ENCODE measurements around the gene IRX4. TPM values are rescaled to one million over a fixed set of nuclear protein-coding genes. Genes with fewer than 3 reads are reported as not detected.

IRX4 gene
- total and polyA plus RNA-seq, 4 donors: not detected

DNA sequence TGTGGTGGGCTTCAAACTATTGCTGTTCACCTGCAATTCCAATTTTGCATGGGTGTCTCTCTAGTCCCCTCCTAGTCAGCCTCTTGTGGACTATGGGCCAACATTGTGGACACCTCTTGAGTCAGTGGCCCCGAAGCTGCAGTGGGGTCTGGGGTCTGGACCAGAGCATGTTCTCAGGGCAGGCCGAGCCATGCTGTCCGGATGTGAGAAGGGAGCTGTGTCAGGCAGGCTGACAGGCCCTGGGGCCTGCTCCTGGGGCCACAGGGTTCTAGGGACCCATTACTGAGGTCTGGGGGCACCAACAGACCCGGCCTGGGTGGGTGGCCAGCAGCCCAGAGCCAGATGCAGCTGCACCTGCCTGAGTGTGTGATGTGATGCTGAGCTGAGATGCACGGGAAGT lies 16.5 kb upstream of the IRX4 start:
- no peak overlapping the region for H3K27ac ChIP-seq (ENCODE audit: low read depth in 1 of 2, low read length in 2 of 2)
- H3K4me3 ChIP-seq (ENCODE audit: low read depth in 1 of 3, low read length in 3 of 3): no peak overlapping the region
- no peaks in the 10 kb centered on the region for H3K36me3 ChIP-seq (ENCODE audit: control insufficient read depth in 4 of 4, insufficient read depth in 3 of 4, low read depth in 1 of 4, low read length in 3 of 4)
- TF ChIP-seq, protein P1, sequence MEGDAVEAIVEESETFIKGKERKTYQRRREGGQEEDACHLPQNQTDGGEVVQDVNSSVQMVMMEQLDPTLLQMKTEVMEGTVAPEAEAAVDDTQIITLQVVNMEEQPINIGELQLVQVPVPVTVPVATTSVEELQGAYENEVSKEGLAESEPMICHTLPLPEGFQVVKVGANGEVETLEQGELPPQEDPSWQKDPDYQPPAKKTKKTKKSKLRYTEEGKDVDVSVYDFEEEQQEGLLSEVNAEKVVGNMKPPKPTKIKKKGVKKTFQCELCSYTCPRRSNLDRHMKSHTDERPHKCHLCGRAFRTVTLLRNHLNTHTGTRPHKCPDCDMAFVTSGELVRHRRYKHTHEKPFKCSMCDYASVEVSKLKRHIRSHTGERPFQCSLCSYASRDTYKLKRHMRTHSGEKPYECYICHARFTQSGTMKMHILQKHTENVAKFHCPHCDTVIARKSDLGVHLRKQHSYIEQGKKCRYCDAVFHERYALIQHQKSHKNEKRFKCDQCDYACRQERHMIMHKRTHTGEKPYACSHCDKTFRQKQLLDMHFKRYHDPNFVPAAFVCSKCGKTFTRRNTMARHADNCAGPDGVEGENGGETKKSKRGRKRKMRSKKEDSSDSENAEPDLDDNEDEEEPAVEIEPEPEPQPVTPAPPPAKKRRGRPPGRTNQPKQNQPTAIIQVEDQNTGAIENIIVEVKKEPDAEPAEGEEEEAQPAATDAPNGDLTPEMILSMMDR (IDR thresholded peaks at IDR 0.05; ENCODE audit: low read depth, low read length, missing input control): no peak
- TF ChIP-seq GABPA (IDR thresholded peaks at IDR 0.05 in 1 of 2, conservative IDR thresholded peaks at IDR 0.05 in 1 of 2): no peak
- no peak for TF ChIP-seq SP1 (IDR thresholded peaks at IDR 0.05)
- no peak for TF ChIP-seq RXRA (IDR thresholded peaks at IDR 0.05)
- no peak for TF ChIP-seq YY1 (IDR thresholded peaks at IDR 0.05)
- TF ChIP-seq HNF4A (conservative IDR thresholded peaks at IDR 0.05): no peak
- no peak for TF ChIP-seq REST (IDR thresholded peaks at IDR 0.05)
- TF ChIP-seq FOXA2 (IDR thresholded peaks at IDR 0.05): no peak
- no peak for TF ChIP-seq HNF4G (IDR thresholded peaks at IDR 0.05)
- TF ChIP-seq, protein P2, sequence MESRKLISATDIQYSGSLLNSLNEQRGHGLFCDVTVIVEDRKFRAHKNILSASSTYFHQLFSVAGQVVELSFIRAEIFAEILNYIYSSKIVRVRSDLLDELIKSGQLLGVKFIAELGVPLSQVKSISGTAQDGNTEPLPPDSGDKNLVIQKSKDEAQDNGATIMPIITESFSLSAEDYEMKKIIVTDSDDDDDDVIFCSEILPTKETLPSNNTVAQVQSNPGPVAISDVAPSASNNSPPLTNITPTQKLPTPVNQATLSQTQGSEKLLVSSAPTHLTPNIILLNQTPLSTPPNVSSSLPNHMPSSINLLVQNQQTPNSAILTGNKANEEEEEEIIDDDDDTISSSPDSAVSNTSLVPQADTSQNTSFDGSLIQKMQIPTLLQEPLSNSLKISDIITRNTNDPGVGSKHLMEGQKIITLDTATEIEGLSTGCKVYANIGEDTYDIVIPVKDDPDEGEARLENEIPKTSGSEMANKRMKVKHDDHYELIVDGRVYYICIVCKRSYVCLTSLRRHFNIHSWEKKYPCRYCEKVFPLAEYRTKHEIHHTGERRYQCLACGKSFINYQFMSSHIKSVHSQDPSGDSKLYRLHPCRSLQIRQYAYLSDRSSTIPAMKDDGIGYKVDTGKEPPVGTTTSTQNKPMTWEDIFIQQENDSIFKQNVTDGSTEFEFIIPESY (IDR thresholded peaks at IDR 0.05): no peak
- no peak for TF ChIP-seq FOXA1 (IDR thresholded peaks at IDR 0.05)
- TF ChIP-seq JUND (IDR thresholded peaks at IDR 0.05): no peak
- TF ChIP-seq, protein P3, sequence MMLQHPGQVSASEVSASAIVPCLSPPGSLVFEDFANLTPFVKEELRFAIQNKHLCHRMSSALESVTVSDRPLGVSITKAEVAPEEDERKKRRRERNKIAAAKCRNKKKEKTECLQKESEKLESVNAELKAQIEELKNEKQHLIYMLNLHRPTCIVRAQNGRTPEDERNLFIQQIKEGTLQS (IDR thresholded peaks at IDR 0.05): no peak
- TF ChIP-seq NR2F2 (IDR thresholded peaks at IDR 0.05): no peak
- TF ChIP-seq, protein P4, sequence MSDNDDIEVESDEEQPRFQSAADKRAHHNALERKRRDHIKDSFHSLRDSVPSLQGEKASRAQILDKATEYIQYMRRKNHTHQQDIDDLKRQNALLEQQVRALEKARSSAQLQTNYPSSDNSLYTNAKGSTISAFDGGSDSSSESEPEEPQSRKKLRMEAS (IDR thresholded peaks at IDR 0.05): no peak
- no peak for TF ChIP-seq EGR1 (IDR thresholded peaks at IDR 0.05; ENCODE audit: low read depth in 2 of 2)
- TF ChIP-seq TAF1 (conservative IDR thresholded peaks at IDR 0.05): no peak
- TF ChIP-seq RAD21 (IDR thresholded peaks at IDR 0.05): no peak
- H3K9ac ChIP-seq (ENCODE audit: low read depth in 1 of 2, low read length in 2 of 2): no peak overlapping the region
- DNase-seq (ENCODE audit: low spot score): no peak
- 71% methylated on average over 5 of the region's 5 CpGs for WGBS
- no peaks in the 10 kb centered on the region for H3K4me1 ChIP-seq (ENCODE audit: control insufficient read depth in 4 of 4, insufficient read depth in 4 of 4, low read length in 3 of 4)
- peaks cover 0 to 11% (median 5%) of the 10 kb centered on the region in 4 donors for H3K9me3 ChIP-seq (ENCODE audit: control insufficient read depth in 4 of 4, low read length in 3 of 4)
- peaks cover 0 to 3% (median 1%) of the 10 kb centered on the region in 4 donors for H3K27me3 ChIP-seq (ENCODE audit: control insufficient read depth in 4 of 4, insufficient read depth in 4 of 4, low read length in 3 of 4)
